ENCODE measurements around the gene SLX4IP.
A peak's percentile ranks its signal among the peaks of the same experiment; 100 is the strongest.

Gene SLX4IP

DNA sequence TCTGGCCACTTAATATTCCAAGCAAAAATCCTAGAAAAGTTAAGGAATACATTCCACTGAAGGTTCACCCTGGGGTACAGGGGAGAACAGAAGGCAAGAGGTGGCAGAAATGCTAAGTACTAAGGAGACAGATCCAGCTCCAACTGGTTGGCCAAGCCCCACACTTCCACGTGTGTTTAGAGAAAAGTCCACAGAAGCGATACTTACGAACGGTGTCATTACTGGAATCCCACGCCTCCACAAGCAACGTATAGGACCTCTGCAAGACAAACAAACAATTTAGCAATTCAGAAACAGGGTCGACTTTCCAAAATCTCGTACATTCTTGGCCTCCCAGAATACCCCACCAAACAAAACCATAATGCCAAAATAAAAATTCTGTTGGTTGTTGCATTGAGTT lies 228.7 kb downstream of the SLX4IP start:
- DNase-seq (ENCODE audit: low read depth in 2 of 2) = no peak

DNA sequence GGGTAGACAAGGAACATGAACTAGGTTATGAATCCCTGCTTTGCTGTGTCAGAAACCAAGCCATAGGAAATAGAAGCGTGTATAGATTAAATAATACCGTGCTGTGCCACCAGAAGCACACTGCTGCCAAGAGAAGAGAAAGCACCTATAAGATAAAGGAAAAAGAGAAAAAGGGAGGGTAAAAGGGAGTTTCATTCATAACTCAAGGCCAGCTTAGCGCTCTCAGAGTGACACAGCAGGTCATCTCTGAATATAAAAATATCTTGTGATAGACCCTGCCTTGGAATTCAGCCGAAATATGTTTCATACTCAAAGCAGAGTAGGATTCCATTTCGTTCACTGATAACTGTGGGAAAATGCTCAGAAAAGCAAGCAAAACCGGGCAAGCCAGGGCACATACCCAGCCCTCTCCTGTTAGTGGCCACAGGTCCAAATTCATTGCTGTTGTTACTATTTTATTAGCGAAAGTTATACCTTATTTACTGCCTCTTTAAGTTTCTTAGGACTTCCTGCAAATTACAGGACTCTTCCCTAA lies 230.0 kb downstream of the SLX4IP start:
- no peak for DNase-seq (ENCODE audit: low read depth in 2 of 2)

DNA sequence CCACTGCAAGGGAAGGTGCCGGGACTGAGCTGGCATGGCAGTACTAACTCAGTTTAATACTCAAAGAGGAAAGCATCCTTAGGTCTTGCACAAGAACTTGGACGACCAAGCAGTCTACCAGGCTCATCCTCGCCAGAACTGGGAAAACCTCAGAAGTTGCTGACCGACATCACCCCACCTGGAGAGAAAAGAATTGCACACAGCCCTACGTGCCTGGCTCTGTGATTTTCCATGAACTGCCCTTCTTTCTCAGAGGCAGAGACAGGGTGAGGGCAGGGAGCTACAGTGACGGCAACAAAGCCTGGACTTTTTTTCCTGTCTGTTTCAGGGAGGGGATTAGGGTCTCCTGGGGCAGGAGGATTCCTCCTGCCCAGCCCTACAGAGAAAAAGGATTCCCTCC lies 230.7 kb downstream of the SLX4IP start:
- no peak for DNase-seq (ENCODE audit: low read depth in 2 of 2)

GRCh38 chr20:10666221-10667076 lies 231.3 kb downstream of the SLX4IP start:
- DNase-seq (ENCODE audit: low read depth in 2 of 2) = no peak

- no peak for DNase-seq (ENCODE audit: low read depth in 2 of 2)
Measured at GRCh38 chr20:10667077-10667401, 231.9 kb downstream of the SLX4IP start.

DNA sequence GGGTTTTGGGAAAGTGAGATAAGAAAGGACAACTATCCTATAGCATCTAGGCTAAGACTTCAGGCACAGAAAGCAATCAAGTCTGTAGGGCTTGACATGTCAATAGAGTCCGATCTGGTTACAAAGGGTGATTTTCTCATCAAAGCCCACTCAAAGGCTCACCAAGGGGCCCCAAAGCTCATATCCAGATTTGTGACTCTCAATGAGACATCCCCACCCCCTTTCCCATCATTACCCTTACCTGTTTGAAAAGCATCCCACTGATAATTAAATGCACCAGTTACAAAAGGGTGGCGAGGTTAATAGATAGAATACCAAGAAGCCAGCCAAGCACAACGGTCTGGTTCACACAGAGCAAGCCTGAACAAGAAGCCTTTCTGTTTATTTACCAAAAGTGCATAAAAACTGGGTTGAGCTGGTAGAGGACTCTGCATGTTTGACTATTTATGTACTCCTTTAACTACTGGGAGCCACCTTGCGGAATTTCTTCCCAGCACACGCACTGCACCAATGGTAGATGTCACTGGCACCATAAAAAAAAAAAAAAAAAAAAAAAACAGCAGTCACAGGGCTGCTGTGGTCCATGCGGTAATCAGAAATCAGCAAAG lies 232.6 kb downstream of the SLX4IP start:
- no peak for DNase-seq (ENCODE audit: low read depth in 2 of 2)

DNA sequence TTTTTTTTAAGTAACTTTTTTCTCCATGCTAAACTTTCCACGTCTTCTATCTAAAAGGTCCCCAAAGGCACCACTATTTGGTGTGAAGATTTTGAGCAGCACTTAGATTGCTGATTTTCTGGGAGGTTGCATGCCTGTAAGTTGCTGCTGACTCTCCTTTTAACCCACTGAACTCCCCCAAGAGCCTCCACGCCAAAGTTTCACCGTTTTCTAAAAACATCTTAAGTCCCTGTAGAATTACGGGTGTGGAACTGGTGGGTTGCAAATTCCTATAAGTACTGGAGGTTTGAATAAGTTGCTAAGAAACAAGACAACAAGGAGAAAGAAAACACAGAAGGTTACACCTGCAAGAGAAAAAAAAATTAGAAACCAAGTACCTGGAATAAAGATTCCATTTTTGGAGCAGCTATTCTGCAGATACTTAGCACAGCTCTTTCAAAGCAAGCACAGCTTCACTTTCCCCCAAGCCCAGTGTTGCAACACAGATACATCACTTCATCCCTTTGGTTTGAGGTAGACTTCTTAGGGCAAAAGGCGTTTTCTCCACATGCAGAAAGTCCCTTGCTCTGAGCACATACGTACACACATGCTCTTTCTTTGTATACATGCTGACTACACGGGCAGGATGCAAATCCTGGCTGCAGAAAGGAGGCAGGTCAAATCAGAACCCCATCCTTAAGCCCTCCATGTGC lies 233.7 kb downstream of the SLX4IP start:
- DNase-seq (ENCODE audit: low read depth in 2 of 2) = no peak

DNA sequence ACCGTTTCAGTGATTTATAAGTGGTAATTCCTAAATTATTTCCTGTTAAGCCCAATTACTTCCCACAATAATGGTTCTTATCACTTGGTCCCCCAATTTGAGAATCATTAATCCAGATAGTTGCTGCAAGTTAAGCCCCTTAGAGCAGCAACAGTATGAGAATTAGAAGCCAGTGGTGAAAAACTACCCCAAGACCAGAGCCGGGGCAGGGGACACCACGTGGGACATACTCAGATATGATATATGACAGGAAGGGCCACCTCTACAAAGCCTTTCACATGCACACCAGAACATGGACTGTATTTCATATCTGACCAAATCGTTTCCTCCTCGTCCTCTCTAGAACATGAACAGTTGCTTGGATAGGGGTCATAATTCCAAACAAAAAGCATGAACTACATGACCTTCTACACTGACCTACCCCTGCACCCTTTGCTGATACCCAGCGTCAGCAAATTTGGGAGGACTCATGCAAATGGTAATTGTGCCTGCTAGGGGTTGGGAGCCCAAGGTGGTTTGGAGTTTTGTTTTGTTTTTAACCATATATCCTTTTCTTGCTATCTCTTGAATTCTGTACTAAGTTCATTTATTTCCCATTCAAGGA lies 234.8 kb downstream of the SLX4IP start:
- DNase-seq (ENCODE audit: low read depth in 2 of 2) = no peak

DNA sequence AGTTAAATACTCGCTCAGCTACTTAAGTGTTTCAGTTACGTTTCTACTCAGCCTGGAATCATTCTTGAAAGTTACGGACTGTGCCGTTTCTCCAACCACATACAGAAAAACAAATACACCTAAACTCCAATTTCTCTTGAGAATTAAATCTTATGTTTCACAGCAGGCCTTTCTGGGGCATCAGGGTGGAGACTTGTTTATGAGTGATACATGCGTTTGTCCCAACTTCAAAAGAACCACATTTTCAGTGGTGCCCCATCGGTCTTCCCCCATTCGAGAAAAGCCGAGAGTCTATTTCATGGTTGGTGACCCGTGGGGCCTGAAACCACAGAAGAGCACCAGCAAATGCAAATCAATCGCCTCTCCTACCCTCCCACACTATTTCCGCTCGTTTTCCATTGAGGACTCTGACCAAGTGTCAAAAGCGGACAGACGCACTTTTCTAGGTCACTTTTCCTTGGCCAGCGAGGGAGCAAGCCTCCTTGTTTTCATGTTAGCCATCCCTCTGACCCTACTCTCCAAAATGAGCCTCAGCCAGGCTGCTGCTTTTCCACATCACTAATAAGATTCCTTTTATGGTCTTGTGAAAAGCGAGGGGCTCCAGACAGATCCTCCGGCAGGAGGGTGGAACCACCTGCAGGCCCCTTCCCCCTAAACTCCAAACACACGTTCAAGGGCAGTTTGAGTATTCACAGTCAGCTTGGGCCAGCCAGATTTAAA lies 235.6 kb downstream of the SLX4IP start:
- DNase-seq (ENCODE audit: low read depth in 2 of 2) = no peak

DNA sequence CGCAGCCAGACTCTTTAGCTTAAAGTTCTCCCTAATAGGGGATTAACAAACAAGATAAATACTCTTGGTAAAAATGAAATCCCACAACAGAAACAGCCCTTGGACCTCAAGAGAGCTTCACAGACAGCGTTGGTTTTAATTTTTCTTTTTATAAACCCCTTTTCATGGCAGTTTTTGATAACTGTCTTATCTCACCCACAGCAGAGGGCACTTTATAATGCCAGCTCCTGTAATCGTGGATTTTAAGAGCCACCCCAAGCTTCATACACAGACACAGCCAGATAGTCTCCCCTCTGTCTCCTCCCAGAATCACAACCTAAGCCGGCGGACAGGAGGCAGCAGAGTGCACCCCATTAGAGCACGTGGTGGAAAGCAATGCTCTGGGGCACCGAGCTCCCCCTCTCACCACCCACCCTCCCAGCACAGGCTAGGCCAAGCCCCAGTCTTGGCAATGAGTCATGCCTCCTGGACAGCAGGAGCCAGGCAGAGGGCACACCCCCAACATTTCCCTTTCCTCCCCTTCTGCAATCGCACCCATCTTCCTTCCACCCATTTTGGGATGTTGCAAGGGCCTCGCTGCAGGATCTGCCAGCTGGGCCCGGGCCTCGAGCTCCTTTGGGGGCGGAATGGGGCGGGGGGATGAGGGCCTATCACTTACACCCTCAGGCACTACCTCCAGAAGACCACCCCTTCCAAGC lies 236.3 kb downstream of the SLX4IP start:
- DNase-seq (ENCODE audit: low read depth in 2 of 2) = no peak

DNA sequence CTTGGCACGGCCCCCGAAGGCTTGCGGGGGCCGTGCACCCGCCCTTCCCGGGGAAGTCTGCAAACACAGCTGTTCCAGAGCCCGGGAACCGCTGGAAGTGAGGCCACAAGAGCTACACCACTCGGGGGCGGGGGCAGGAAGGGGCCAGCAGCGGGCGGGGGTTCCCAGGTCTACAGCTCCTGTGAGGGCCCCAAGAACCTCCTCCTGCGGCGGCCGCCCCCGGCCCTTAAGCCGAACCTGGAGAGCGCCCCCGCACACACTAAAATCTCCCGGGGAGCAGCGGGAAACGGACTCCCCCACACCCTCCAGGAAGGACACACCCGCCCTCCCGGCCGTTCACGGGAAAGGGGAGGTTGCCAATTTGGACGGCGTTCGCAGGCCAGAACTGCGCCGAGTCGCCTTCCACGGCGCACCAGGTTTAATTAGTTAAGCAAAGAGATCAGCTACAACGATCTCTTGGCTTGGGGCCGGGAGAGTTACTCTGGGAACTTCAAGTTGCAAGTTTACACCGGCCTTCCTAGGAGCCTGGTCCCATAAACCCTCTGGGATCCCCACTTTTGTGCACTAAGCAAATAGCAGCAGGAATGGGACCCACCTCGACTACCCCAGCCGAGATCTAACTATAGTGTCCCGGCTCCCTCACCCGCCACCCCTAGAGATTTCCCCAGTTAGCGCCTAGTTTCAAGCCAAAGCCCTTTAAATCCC lies 237.0 kb downstream of the SLX4IP start:
- DNase-seq (ENCODE audit: low read depth in 2 of 2) = no peak

DNA sequence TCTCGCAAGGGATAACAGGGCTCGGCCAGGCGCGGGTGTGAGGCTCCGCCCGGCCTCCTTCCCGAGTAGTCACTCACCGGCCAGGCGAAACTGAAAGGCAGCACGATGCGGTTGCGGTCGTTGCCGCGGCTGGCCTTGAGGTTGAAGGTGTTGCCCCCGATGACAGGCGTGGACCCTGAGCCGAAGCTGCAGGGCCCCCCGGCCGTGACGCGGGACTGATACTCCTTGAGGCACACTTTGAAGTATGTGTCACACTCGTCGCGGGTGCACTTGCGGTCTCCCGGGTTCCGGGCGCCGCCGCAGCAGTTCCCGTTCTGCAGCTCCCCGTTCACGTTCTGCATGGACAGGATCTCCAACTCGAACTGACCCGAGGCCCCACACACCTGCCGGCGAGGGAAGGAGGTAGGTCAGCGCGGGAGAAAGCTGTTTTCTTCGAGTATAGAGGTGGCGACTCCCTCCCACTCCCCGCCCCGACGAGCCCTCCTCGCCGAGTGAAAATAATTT lies 237.6 kb downstream of the SLX4IP start:
- peak; percentile 39 to 49 for DNase-seq (ENCODE audit: low read depth in 2 of 2)

DNA sequence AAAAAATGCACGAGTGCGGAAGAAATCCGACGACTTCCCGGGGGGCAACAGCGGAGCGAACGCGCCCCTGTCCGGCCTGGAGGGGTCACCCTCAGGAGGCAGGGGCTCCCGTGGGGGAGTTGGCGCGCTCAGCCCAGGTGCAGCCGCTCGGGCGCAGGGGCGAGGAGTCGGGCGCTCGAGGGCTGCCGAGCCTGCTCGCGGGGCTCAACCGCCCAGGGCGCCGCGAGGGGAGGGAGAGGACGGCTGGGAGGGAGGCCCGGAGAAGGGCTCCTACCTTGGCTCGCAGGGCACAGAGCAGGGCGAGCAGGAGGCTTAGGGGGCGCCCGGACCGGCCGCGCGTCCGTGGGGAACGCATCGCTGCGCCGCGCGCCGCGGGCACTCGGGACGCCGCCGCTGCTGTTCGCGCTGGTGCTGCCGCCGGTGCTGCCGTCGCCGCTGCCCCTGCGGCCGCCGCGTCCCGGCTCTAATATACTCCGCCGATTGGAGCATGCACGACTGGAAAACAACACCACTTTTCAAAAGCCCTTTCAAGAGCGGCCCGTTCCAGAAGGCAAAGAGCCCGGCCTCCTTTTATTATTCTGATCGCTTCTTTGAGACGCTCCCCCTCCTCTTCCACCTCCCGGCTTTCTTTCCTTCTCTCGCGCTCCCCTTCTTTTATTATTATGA lies 238.2 kb downstream of the SLX4IP start:
- no peak for DNase-seq (ENCODE audit: low read depth in 2 of 2)

GRCh38 chr20:10673842-10674683 lies 239.0 kb downstream of the SLX4IP start, which contains the start of gene JAG1:
Gene JAG1 (minus strand): TSS chr20:10673999. CDS start chr20:10673530, 469 bp downstream.
- DNase-seq (ENCODE audit: low read depth in 2 of 2) = peak; percentile 59 to 65

- DNase-seq (ENCODE audit: low read depth in 2 of 2) = no peak
Measured at GRCh38 chr20:10674684-10675449, 239.8 kb downstream of the SLX4IP start.

DNA sequence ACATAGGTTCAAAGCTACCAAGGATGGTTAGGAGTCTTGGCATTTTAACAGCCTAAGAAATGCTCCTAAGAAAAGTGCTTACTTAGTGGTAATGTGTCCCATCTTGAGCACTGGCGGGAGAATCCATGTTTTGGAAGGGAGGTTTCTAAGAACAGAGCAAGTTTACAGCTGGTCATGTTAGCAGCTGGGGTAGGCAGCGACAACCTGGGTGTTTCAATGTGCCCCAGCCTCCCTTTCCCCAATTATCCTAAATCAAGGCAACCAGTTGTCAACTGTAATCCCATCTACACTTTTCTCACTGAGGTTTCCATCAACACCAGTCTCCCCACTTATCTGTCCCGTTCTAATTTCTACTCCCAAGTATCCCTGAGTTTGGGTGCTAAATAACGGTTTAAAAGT lies 240.3 kb downstream of the SLX4IP start:
- DNase-seq (ENCODE audit: low read depth in 2 of 2) = no peak

- DNase-seq (ENCODE audit: low read depth in 2 of 2) = no peak
Measured at GRCh38 chr20:10676518-10676917, 241.4 kb downstream of the SLX4IP start.
